OCI-LY7 (cell line): ENCODE data around the gene TLCD1. TPM values are rescaled to one million over a fixed set of nuclear protein-coding genes. Genes with fewer than 3 reads are reported as not detected.

ENCODE experiments used
- BruUV-seq: library from RNA; stranded (reverse); fragments of 400-500 nt; replicated peaks from 2 replicates; lab custom pipeline; 2021; lab: Mats Ljungman, UMichigan
- CTCF ChIA-PET: fragments of 300-600 bp; sonication (Branson Sonifier 250); formaldehyde crosslinking; loops from one replicate; lab custom pipeline; 2022; ENCODE audit warnings: antibody characterized with exemption; ENCODE audit not compliant: unreplicated experiment; lab: Charles Lee
- POLR2A ChIA-PET: fragments of 300-600 bp; sonication (Branson Sonifier 250); formaldehyde crosslinking; loops from one replicate; lab custom pipeline; 2022; ENCODE audit warnings: antibody characterized with exemption; lab: Charles Lee
- DNase-seq: peaks from one replicate; pipeline ENCODE4 v3.0.0-alpha.2; 2015; ENCODE audit warnings: low spot score
- H2AFZ ChIP-seq: fragments of 200-600 bp; sonication (generic), shearing (Covaris generic); 2 replicates; pipeline ENCODE4 v1.6.1; 2014; ENCODE audit warnings: mild to moderate bottlenecking, antibody characterized with exemption, low read length, moderate library complexity
- H3K27ac ChIP-seq: fragments of 200-600 bp; sonication (generic); 2 replicates; pipeline ENCODE4 v1.5.1; 2014; ENCODE audit warnings: mixed run types, low read depth, mild to moderate bottlenecking, moderate library complexity, low read length, inconsistent platforms; ENCODE audit not compliant: poor library complexity, severe bottlenecking
- H3K36me3 ChIP-seq: fragments of 200-600 bp; sonication (generic); 2 replicates; pipeline ENCODE4 v1.6.1; 2014; ENCODE audit warnings: mild to moderate bottlenecking, antibody characterized with exemption, low read length, moderate library complexity, mixed read lengths; ENCODE audit not compliant: insufficient read depth
- H3K4me1 ChIP-seq: fragments of 200-600 bp; sonication (generic); 2 replicates; pipeline ENCODE4 v1.5.1; 2014; ENCODE audit warnings: mild to moderate bottlenecking, low read length; ENCODE audit not compliant: insufficient read depth, poor library complexity, severe bottlenecking
- H3K4me2 ChIP-seq: fragments of 200-600 bp; sonication (generic); 2 replicates; pipeline ENCODE4 v1.6.1; 2014; ENCODE audit warnings: mild to moderate bottlenecking, low read length
- H3K4me3 ChIP-seq: fragments of 200-600 bp; sonication (generic); 2 replicates; pipeline ENCODE4 v1.5.1; 2014; ENCODE audit warnings: mild to moderate bottlenecking, low read depth, low read length; ENCODE audit not compliant: poor library complexity, severe bottlenecking
- H3K79me2 ChIP-seq: fragments of 200-600 bp; sonication (generic); 2 replicates; pipeline ENCODE4 v1.6.1; 2016; ENCODE audit warnings: low read depth, mild to moderate bottlenecking, low read length, moderate library complexity, mixed read lengths; ENCODE audit not compliant: insufficient read depth
- H3K9me2 ChIP-seq: fragments of 200-600 bp; sonication (generic); 2 replicates; pipeline ENCODE4 v1.6.1; 2016; ENCODE audit warnings: mild to moderate bottlenecking, low read length, mixed read lengths; ENCODE audit not compliant: insufficient read depth
- H3K9me3 ChIP-seq: fragments of 200-600 bp; sonication (generic); 2 replicates; pipeline ENCODE4 v1.6.1; 2014; ENCODE audit warnings: mild to moderate bottlenecking, mixed run types, low read length, mixed read lengths
- H4K20me1 ChIP-seq: fragments of 200-600 bp; sonication (generic); 2 replicates; pipeline ENCODE4 v1.6.1; 2014; ENCODE audit warnings: mild to moderate bottlenecking, antibody characterized with exemption, low read length, moderate library complexity, mixed read lengths; ENCODE audit not compliant: insufficient read depth
- CTCF ChIP-seq: fragments of 200-600 bp; sonication (generic); conservative IDR thresholded peaks from 2 replicates; pipeline ENCODE4 v1.5.1; 2014; ENCODE audit warnings: mild to moderate bottlenecking, antibody characterized with exemption, low read length, moderate library complexity, mixed read lengths
- EZH2phosphoT487 ChIP-seq: fragments of 200-600 bp; sonication (generic); IDR thresholded peaks from 2 replicates; pipeline ENCODE4 v1.6.1; 2018; ENCODE audit warnings: low read depth, borderline replicate concordance, mild to moderate bottlenecking, mixed run types, antibody characterized with exemption, low read length, moderate library complexity, mixed read lengths
- intact Hi-C: fragments of 100-400 bp; cut with micrococcal nuclease; formaldehyde crosslinking; loops from one replicate; pipeline ENCODE4 v1.10.0; 2022; ENCODE audit not compliant: unreplicated experiment
- total RNA-seq, 2 experiments: library from RNA; depleted of rRNA in 1 of 2; stranded (reverse); fragments of >200 nt in 1 of 2; shearing (Covaris generic) in 1 of 2; gene quantifications; 2 replicates each; pipeline ENCODE4 v1.2.3, GENCODE V29; 2014 to 2022

The TLCD1 gene
- total RNA-seq, 2 experiments from 2014 or later: 0.28 to 2.5 TPM

- H3K27ac ChIP-seq: peak overlapping the region; percentile 95
- H3K9me3 ChIP-seq: peaks cover 3% of the 10 kb centered on the region; the same call in 1 of the 2 replicates
- no TSS peak for BruUV-seq
- peak overlapping the region; percentile 38 for H3K4me3 ChIP-seq
- H3K4me1 ChIP-seq: peaks cover 71% of the 10 kb centered on the region
- H3K79me2 ChIP-seq: peaks cover 28% of the 10 kb centered on the region
- H3K4me2 ChIP-seq: peak overlapping the region; percentile 87
- intact Hi-C loops: no loop called here
- DNase-seq: no peak
- H3K9me2 ChIP-seq: no peaks in the 10 kb centered on the region
- TF ChIP-seq EZH2phosphoT487 (no peak), CTCF (no peak)
- peaks cover 9% of the 10 kb centered on the region; the same call in 1 of the 2 replicates for H4K20me1 ChIP-seq
- no peak overlapping the region for H2AFZ ChIP-seq
- POLR2A ChIA-PET: interaction anchor here (1.2 to 5.6 kb wide), 3 partner anchors 13 to 178 kb away, joined by 3 to 56 read pairs (median 7); partner anchors contain the start of genes NEK8, RPL23A and TLCD1
- CTCF ChIA-PET: interaction anchor here (0.6 to 2.4 kb wide), 2 partner anchors 13 to 161 kb away, joined by 10 to 11 read pairs; partner anchors contain the start of gene NEK8
- peaks cover 36% of the 10 kb centered on the region for H3K36me3 ChIP-seq
Observed at GRCh38 chr17:28740406-28741357, 14.6 kb upstream of the TLCD1 start.

GRCh38 chr17:28738680-28739384 lies 12.8 kb upstream of the TLCD1 start:
- Histone ChIP-seq H3K27ac (peak overlapping the region; percentile 95), H3K36me3 (peaks cover 32% of the 10 kb centered on the region), H4K20me1 (no peaks in the 10 kb centered on the region), H3K9me2 (no peaks in the 10 kb centered on the region), H3K79me2 (peaks cover 10% of the 10 kb centered on the region; the same call in 1 of the 2 replicates), H3K4me1 (peaks cover 69% of the 10 kb centered on the region), H3K9me3 (peaks cover 3% of the 10 kb centered on the region; the same call in 1 of the 2 replicates), H3K4me2 (peak overlapping the region; percentile 77), H3K4me3 (peak overlapping the region; percentile 60), H2AFZ (no peak overlapping the region)
- CTCF ChIA-PET: interaction anchor here (1.3 kb wide), 1 partner anchor 11 kb away, joined by 5 read pairs; no protein-coding TSS in a partner anchor
- DNase-seq: peak; percentile 88
- no TSS peak for BruUV-seq
- POLR2A ChIA-PET: interaction anchor here (0.5 to 5.6 kb wide), 3 partner anchors 11 to 78 kb away, joined by 4 to 56 read pairs (median 4); partner anchors contain the start of genes NEK8 and TLCD1
- intact Hi-C loops: loop anchor here (1.0 kb wide), 2 partner anchors 11 kb away; partner anchors contain the start of gene NEK8
- TF ChIP-seq CTCF (no peak), EZH2phosphoT487 (no peak)
